HL-60 (cell line): Measurements from ENCODE around the gene CSGALNACT2.

Experiments
- DNase-seq, 2 experiments: peaks; one replicate each; pipeline ENCODE4 v3.0.0-alpha.2; 2010 to 2020; ENCODE audit warnings: low read depth in 1 of 2, low spot score in 1 of 2
- H3K27ac ChIP-seq: fragments of 250-450 bp; sonication (Bioruptor Pico); replicated peaks from 2 replicates; pipeline ENCODE4 v1.5.1; 2020; ENCODE audit warnings: mild to moderate bottlenecking, moderate library complexity
- H3K27me3 ChIP-seq: fragments of 250-450 bp; sonication (Bioruptor Pico); 2 replicates; pipeline ENCODE4 v1.5.1; 2021; ENCODE audit warnings: mild to moderate bottlenecking, moderate library complexity; ENCODE audit not compliant: insufficient read depth, poor library complexity, severe bottlenecking
- H3K4me3 ChIP-seq: replicated peaks from 2 replicates; pipeline ENCODE4 v1.5.1; 2011; ENCODE audit warnings: mild to moderate bottlenecking, control low read depth, low read length; ENCODE audit not compliant: insufficient read depth
- GABPA ChIP-seq: IDR thresholded peaks from 2 replicates; pipeline ENCODE4 v1.6.1; 2012; ENCODE audit warnings: low read depth
- POLR2AphosphoS5 ChIP-seq: IDR thresholded peaks from 2 replicates; pipeline ENCODE4 v1.6.1; 2012; ENCODE audit warnings: low read depth
- SPI1 ChIP-seq: IDR thresholded peaks from 2 replicates; pipeline ENCODE4 v1.6.1; 2012; ENCODE audit warnings: low read depth, mild to moderate bottlenecking, borderline replicate concordance
- TF ChIP-seq, protein P1 (sequence below): IDR thresholded peaks from one replicate; pipeline ENCODE4 v1.5.1; 2011; ENCODE audit warnings: low read length, control low read depth, inconsistent platforms; ENCODE audit not compliant: insufficient read depth
- TF ChIP-seq, protein P2 (sequence below): IDR thresholded peaks from 2 replicates; pipeline ENCODE4 v1.6.1; 2012; ENCODE audit warnings: low read depth; ENCODE audit not compliant: insufficient replicate concordance

Gene CSGALNACT2

DNA sequence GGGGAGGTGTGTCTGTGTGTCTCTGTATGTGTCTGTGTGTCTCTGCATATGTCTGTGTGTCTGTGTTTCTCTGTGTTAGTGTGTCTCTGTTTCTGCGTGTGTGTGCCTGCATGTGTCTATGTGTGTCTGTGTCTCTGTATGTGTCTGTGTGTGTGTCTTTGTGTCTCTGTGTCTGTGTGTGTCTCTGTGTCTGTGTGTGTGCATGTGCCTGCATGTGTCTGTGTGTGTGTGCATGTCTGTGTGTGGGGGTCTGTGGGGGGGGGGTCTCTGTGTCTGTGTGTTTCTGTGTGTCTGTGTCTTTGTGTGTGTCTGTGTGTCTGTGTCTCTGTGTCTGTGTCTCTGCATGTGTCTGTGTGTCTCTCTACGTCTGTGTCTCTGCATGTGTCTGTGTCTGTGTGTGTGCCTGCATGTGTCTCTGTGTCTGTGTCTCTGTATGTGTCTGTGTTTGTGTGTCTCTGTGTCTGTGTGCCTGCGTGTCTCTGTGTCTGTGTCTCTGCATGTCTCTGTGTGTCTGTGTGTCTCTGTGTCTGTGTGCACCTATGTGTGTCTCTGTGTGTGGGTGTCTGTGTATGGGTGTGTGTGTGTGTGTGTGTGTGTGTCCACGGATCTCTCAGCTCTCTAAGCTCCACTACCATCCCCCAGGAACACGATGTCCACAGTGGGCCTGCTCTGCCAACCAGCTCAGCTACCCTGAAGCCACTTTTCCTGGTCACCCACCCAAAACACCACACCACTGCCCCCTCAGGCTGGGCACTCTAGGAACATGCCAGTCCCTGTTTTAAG, 87.0 kb downstream of the CSGALNACT2 start:
- H3K27ac ChIP-seq: no peak overlapping the region
- no peak overlapping the region for H3K4me3 ChIP-seq
- TF ChIP-seq SPI1 (no peak), POLR2AphosphoS5 (no peak), GABPA (no peak)
- TF ChIP-seq, protein P1, sequence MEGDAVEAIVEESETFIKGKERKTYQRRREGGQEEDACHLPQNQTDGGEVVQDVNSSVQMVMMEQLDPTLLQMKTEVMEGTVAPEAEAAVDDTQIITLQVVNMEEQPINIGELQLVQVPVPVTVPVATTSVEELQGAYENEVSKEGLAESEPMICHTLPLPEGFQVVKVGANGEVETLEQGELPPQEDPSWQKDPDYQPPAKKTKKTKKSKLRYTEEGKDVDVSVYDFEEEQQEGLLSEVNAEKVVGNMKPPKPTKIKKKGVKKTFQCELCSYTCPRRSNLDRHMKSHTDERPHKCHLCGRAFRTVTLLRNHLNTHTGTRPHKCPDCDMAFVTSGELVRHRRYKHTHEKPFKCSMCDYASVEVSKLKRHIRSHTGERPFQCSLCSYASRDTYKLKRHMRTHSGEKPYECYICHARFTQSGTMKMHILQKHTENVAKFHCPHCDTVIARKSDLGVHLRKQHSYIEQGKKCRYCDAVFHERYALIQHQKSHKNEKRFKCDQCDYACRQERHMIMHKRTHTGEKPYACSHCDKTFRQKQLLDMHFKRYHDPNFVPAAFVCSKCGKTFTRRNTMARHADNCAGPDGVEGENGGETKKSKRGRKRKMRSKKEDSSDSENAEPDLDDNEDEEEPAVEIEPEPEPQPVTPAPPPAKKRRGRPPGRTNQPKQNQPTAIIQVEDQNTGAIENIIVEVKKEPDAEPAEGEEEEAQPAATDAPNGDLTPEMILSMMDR: no peak
- TF ChIP-seq, protein P2, sequence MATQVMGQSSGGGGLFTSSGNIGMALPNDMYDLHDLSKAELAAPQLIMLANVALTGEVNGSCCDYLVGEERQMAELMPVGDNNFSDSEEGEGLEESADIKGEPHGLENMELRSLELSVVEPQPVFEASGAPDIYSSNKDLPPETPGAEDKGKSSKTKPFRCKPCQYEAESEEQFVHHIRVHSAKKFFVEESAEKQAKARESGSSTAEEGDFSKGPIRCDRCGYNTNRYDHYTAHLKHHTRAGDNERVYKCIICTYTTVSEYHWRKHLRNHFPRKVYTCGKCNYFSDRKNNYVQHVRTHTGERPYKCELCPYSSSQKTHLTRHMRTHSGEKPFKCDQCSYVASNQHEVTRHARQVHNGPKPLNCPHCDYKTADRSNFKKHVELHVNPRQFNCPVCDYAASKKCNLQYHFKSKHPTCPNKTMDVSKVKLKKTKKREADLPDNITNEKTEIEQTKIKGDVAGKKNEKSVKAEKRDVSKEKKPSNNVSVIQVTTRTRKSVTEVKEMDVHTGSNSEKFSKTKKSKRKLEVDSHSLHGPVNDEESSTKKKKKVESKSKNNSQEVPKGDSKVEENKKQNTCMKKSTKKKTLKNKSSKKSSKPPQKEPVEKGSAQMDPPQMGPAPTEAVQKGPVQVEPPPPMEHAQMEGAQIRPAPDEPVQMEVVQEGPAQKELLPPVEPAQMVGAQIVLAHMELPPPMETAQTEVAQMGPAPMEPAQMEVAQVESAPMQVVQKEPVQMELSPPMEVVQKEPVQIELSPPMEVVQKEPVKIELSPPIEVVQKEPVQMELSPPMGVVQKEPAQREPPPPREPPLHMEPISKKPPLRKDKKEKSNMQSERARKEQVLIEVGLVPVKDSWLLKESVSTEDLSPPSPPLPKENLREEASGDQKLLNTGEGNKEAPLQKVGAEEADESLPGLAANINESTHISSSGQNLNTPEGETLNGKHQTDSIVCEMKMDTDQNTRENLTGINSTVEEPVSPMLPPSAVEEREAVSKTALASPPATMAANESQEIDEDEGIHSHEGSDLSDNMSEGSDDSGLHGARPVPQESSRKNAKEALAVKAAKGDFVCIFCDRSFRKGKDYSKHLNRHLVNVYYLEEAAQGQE: no peak
- H3K27me3 ChIP-seq: peaks cover 16% of the 10 kb centered on the region
- DNase-seq: no peak

DNA sequence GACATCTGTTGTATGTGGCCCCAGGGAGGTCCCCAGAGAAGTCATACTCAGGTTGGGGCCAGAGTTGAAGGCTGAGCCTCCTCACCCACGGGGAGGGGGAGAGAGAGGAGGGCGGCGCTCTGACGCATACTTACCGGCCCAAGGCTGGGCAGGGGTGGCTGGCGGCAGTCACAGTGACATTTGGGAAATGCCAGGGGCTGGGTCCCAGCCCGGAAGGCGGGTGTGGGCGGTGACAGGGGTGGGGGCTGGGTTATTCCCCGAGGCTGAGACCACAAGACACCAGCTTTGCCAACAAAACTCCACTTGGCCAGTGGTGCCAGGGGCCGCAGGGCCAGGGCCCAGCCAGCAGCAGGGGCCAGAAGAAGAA, 87.5 kb downstream of the CSGALNACT2 start:
- H3K27ac ChIP-seq: no peak overlapping the region
- H3K27me3 ChIP-seq: peaks cover 21% of the 10 kb centered on the region
- no peak for DNase-seq
- no peak overlapping the region for H3K4me3 ChIP-seq
- TF ChIP-seq SPI1: no peak

- H3K27me3 ChIP-seq: peaks cover 21% of the 10 kb centered on the region
- no peak overlapping the region for H3K27ac ChIP-seq
- DNase-seq: no peak
- TF ChIP-seq, protein P1: no peak
- TF ChIP-seq SPI1: no peak
- TF ChIP-seq POLR2AphosphoS5: no peak
- TF ChIP-seq, protein P2: no peak
- TF ChIP-seq GABPA: no peak
- H3K4me3 ChIP-seq: no peak overlapping the region
Observed at GRCh38 chr10:43226441-43226840, 88.2 kb downstream of the CSGALNACT2 start.

GRCh38 chr10:43226851-43227845, 88.9 kb downstream of the CSGALNACT2 start:
- Histone ChIP-seq H3K27ac (no peak overlapping the region), H3K4me3 (no peak overlapping the region), H3K27me3 (peaks cover 21% of the 10 kb centered on the region)
- TF ChIP-seq POLR2AphosphoS5: no peak
- TF ChIP-seq, protein P2: no peak
- TF ChIP-seq, protein P1: no peak
- TF ChIP-seq GABPA: no peak
- TF ChIP-seq SPI1: no peak
- no peak for DNase-seq
